Epithelial cell of proximal tubule (primary cell): ENCODE measurements around the gene CDK6. TPM values are rescaled to one million over a fixed set of nuclear protein-coding genes. Genes with fewer than 3 reads are reported as not detected.

Experiments
- DNase-seq: peaks from one replicate; pipeline ENCODE4 v3.0.0-alpha.2; 2011; ENCODE audit warnings: low read depth
- H3K4me3 ChIP-seq: 2 replicates; pipeline ENCODE4 v1.5.1; 2011; ENCODE audit warnings: low read depth, mild to moderate bottlenecking, low read length
- total RNA-seq: library from RNA; depleted of rRNA; stranded (reverse); fragments of >200 nt; gene quantifications from 2 replicates; pipeline ENCODE4 v1.2.3, GENCODE V29; 2015
- TF ChIP-seq, protein P1 (sequence below): conservative IDR thresholded peaks from 2 replicates; pipeline ENCODE4 v1.5.1; 2012; ENCODE audit warnings: low read depth, mild to moderate bottlenecking, low read length

CDK6 gene
- total RNA-seq, 1 donor from 2014 or later = 99.4 TPM

DNA sequence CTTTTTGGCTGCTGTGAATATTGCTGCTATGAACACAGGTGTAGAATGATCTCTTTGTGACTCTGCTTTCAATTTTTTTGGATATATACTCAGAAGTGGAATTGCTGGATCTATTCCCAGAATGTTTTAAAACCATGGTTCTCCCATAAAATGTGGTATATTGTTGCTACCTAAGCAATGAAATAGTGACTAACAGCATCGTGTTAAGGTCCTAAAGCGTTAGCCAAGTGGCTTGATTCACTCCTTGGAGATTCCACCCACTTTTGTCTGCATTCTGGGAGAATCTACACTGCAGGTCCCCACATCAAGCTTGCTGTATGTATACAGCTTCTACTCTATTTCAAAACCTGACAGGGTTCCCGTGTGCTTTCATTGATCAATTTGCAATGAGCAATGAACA, 105.6 kb downstream of the CDK6 start:
- DNase-seq = no peak
- no peak overlapping the region for H3K4me3 ChIP-seq
- TF ChIP-seq, protein P1, sequence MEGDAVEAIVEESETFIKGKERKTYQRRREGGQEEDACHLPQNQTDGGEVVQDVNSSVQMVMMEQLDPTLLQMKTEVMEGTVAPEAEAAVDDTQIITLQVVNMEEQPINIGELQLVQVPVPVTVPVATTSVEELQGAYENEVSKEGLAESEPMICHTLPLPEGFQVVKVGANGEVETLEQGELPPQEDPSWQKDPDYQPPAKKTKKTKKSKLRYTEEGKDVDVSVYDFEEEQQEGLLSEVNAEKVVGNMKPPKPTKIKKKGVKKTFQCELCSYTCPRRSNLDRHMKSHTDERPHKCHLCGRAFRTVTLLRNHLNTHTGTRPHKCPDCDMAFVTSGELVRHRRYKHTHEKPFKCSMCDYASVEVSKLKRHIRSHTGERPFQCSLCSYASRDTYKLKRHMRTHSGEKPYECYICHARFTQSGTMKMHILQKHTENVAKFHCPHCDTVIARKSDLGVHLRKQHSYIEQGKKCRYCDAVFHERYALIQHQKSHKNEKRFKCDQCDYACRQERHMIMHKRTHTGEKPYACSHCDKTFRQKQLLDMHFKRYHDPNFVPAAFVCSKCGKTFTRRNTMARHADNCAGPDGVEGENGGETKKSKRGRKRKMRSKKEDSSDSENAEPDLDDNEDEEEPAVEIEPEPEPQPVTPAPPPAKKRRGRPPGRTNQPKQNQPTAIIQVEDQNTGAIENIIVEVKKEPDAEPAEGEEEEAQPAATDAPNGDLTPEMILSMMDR = no peak

DNA sequence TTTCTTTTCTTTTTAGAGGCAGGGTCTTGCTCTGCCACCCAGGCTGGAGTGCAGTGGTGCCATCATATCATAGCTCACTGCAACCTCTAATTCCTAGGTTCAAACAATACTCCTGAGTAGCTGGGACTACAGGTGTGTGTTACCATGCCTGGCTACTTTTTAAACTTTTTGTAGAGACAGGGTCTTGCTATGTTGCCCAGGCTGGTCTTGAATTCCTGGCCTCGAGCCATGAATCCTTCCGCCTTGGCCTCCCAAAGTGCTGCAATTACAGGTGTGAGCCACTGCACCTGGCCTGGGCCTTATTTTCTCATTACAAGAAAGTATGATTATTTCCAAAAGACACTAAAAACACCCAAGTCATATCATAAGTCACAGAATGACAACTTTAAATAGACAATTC, 106.6 kb downstream of the CDK6 start:
- no peak overlapping the region for H3K4me3 ChIP-seq
- DNase-seq = no peak
- TF ChIP-seq, protein P1 = no peak

DNA sequence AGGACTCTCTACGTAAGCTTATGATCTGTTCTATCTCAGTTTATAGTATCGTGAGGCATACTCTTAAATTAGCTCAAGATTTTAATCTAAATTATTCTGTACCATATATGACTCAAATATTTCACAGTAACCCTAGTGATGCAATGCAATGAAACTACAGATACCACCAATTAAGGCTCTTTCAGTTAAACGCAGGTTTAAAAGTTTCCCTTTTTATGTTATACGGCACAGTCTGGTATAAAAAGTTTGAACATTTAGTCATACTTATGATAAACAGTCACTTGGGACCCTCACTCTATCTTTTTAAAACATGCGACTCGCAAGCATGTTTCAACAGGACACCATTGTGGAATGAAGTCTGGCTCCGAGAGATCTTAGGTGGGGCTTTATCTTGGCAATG, 107.2 kb downstream of the CDK6 start:
- DNase-seq = no peak
- no peak overlapping the region for H3K4me3 ChIP-seq
- TF ChIP-seq, protein P1 = no peak

DNA sequence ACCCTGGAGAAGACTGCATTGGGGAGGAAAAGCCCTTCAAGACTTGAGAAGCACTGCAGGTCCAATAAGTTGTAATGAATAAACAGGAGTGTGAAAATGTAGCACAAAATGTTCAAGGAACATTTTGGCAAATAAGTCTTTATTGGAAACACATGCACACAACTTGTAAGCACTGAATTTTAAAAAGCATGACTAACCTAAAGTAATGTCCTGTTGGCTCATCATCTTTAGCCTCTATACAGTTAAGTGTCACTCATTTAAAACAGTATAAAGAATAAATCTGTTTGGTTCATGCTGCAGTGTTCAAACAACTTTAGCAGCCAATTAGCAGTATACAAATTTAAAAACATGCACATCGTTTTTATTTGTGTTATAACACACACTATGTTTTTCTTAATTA, 108.6 kb downstream of the CDK6 start:
- TF ChIP-seq, protein P1 = no peak
- no peak for DNase-seq

DNA sequence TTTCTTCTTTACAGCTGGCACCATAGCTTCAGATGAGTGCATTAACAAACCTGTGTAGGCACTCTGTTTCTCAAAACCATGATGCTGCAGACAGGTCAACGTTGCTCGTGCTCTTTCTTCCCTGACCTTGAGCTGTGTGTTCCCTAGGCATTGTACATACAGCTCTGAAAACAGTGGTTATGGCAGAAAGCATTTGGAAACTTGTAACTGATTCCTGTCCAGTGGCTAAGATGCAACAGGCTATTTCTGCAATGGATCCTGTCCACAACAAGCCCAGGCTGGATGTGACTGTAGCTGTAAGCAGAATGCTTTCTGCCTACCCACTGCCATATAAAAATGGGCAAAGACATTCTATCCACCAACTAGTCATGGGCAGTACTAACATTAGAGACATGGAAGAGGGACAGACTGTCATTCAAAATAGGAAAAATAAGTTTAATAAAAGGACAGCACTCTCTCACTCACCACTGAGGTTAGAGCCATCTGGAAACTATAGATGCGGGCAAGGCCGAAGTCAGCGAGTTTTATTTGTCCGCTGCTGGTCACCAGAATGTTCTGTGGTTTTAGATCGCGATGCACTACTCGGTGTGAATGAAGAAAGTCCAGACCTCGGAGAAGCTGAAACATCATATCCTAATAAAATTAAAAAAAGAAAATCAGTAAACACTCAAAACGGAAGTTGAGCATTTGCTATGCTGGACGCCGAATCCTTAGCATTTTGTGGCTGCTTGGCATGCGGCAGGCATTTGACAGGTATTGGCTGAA, 111.0 kb downstream of the CDK6 start:
- H3K4me3 ChIP-seq = no peak overlapping the region
- TF ChIP-seq, protein P1 = no peak
- no peak for DNase-seq

More for the DNA sequence above, 108.6 kb downstream of the CDK6 start:
- no peak overlapping the region for H3K4me3 ChIP-seq

DNA sequence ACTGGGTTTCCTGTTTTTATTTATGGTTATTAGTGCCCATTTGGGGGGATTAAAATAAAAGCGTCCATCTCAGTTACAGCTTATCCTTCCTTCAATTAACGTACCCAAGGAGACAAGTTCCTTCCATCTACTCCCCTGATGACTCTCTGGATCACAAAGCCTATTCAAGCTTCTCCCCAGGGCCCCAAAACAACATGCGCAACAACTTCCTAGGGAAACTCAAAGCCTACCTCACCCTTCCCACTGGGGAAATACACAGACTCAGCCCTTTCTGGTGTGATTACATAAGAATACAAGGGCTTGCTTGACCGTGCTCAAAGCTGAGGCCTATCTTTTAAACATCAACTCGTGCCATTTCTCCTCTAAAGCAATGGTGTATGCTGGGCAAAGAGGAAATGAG, 112.4 kb downstream of the CDK6 start:
- H3K4me3 ChIP-seq = no peak overlapping the region
- DNase-seq = no peak
- TF ChIP-seq, protein P1 = no peak

DNA sequence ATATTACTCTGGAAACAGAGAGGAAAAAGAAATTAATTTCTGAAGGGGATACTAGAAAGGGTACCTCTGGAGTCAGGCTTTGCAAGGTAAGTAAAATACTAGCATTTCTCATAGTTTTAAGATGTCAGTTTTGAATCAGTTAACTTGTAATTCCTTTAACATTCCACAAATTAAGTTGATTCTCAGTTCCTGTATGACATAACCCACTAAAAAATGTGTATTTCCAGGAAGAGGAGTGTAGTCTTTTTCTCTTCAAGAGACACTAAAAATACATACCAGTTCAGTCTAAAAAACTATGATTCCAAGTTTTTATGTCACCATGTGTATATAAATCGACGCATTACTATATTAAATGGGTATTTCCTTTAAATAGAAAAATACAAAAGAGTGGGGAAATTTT, 113.2 kb downstream of the CDK6 start:
- no peak overlapping the region for H3K4me3 ChIP-seq
- no peak for DNase-seq
- TF ChIP-seq, protein P1 = no peak
